HEK293 (cell line): ENCODE measurements around the gene SECTM1.
"Not testable (repeated sequence)": the region's sequence is repeated elsewhere in the genome, so short reads cannot be mapped to it uniquely, and the experiment has no call there.

Experiments
- CTCF ChIP-seq: fragments of 450-650 bp; formaldehyde crosslinking; IDR thresholded peaks from 2 replicates; pipeline ENCODE4 v1.5.1; 2016; ENCODE audit warnings: missing biosample characterization, missing genetic modification characterization
- YY1 ChIP-seq: fragments of 450-650 bp; formaldehyde crosslinking; IDR thresholded peaks from 2 replicates; pipeline ENCODE4 v1.5.1; 2018; ENCODE audit warnings: missing biosample characterization, missing genetic modification characterization
- ZBTB6 ChIP-seq: fragments of 450-650 bp; formaldehyde crosslinking; IDR thresholded peaks from 2 replicates; pipeline ENCODE4 v1.5.1; 2017; ENCODE audit warnings: missing biosample characterization, missing genetic modification characterization
- ZNF202 ChIP-seq: fragments of 450-650 bp; formaldehyde crosslinking; IDR thresholded peaks from 2 replicates; pipeline ENCODE4 v1.5.1; 2016; ENCODE audit warnings: missing biosample characterization, missing genetic modification characterization, borderline replicate concordance
- ZNF558 ChIP-seq: fragments of 450-650 bp; formaldehyde crosslinking; IDR thresholded peaks from 2 replicates; pipeline ENCODE4 v1.5.1; 2016; ENCODE audit warnings: missing biosample characterization, missing genetic modification characterization
- ZSCAN16 ChIP-seq: fragments of 450-650 bp; formaldehyde crosslinking; IDR thresholded peaks from 2 replicates; pipeline ENCODE4 v1.5.1; 2016; ENCODE audit warnings: missing biosample characterization, missing genetic modification characterization

- not testable (repeated sequence) for TF ChIP-seq ZSCAN16, YY1, ZNF558, CTCF, ZBTB6, ZNF202 (tag by site-specific recombination)
Measured at GRCh38 chr17:82377294-82377693, 43.7 kb upstream of the SECTM1 start.
